Measurements from ENCODE around the gene AHRR.

DNA sequence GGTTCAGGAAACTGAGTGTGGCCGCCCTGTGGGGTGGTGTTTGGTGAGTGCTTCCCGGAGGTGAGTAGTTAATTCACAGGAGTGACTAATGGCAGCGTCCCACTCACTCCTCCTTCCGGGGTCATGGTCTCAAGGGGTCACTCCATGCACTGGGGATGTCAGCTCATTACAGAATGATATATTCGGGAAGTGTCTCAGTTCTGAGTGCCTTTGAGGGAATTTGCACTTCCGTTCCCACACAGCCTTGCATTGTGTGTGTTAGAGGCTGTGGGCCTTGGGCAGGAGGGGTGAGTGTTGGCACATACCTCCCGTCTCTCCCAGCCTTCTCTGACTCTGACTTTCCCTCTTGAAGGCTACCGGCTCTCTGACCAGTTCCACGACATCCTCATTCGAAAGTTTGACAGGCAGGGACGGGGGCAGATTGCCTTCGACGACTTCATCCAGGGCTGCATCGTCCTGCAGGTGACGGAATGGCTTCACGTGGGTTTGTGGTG lies 10.5 kb upstream of the AHRR start:
- TF ChIP-seq, protein P1, sequence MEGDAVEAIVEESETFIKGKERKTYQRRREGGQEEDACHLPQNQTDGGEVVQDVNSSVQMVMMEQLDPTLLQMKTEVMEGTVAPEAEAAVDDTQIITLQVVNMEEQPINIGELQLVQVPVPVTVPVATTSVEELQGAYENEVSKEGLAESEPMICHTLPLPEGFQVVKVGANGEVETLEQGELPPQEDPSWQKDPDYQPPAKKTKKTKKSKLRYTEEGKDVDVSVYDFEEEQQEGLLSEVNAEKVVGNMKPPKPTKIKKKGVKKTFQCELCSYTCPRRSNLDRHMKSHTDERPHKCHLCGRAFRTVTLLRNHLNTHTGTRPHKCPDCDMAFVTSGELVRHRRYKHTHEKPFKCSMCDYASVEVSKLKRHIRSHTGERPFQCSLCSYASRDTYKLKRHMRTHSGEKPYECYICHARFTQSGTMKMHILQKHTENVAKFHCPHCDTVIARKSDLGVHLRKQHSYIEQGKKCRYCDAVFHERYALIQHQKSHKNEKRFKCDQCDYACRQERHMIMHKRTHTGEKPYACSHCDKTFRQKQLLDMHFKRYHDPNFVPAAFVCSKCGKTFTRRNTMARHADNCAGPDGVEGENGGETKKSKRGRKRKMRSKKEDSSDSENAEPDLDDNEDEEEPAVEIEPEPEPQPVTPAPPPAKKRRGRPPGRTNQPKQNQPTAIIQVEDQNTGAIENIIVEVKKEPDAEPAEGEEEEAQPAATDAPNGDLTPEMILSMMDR (conservative IDR thresholded peaks at IDR 0.05; ENCODE audit: low read depth, low read length), result no peak
- TF ChIP-seq CHD1 (IDR thresholded peaks at IDR 0.05; ENCODE audit: low read depth, low read length) (no peak), NFE2L2 (IDR thresholded peaks at IDR 0.05; ENCODE audit: low read depth, low read length) (no peak), RFX5 (IDR thresholded peaks at IDR 0.05; ENCODE audit: low read depth, low read length) (no peak), SMC3 (IDR thresholded peaks at IDR 0.05; ENCODE audit: low read depth, low read length) (no peak), RAD21 (IDR thresholded peaks at IDR 0.05; ENCODE audit: low read length) (no peak), POLR2A (IDR thresholded peaks at IDR 0.05; ENCODE audit: low read depth, low read length) (no peak), BHLHE40 (IDR thresholded peaks at IDR 0.05; ENCODE audit: low read depth, low read length) (no peak)
